ENCODE measurements around the gene ANKRD44.

DNA sequence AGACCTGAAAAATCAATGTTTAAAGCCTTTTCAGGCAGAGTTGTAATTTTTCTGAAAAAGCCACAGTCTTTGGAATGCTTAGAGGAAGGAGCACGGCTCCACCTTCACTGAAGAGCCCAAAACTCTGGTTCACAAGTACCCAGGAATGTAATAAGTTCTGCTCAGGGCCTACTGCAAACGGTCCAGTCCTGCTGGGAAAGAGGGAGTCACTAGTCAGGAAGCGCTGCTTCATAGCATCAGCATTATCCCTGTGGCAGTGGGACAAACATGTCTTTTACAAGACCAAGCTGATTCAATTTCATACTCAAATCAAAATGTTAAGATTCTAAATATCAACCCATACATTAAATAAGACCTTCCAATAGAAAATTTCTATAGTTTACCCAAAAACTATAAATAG is 231.2 kb downstream of the ANKRD44 start:
- TF ChIP-seq CTCF (IDR thresholded peaks at IDR 0.05) (no peak), SIN3A (IDR thresholded peaks at IDR 0.05; ENCODE audit: borderline replicate concordance, insufficient read depth, low read depth, low read length) (no peak), TCF7L2 (IDR thresholded peaks at IDR 0.05; ENCODE audit: low read depth, low read length) (no peak)
